GM23338 (cell line): Measurements from ENCODE around the gene CBX5. TPM values are rescaled to one million over a fixed set of nuclear protein-coding genes. Genes with fewer than 3 reads are reported as not detected.
A peak's percentile ranks its signal among the peaks of the same experiment; 100 is the strongest.

Experiments
- ATAC-seq: fragments of 200-7000 bp; cut with Tn5 transposase; 3 replicates; pipeline ENCODE4 v1.9.1; 2020
- DNase-seq: peaks from one replicate; pipeline ENCODE4 v3.0.0-alpha.2; 2015; ENCODE audit warnings: low spot score
- H2AFZ ChIP-seq: fragments of 200-600 bp; sonication (generic); 2 replicates; pipeline ENCODE4 v1.8.0; 2016; ENCODE audit warnings: antibody characterized with exemption, mild to moderate bottlenecking, moderate library complexity
- H3F3A ChIP-seq: fragments of 200-600 bp; sonication (generic); replicated peaks from 2 replicates; pipeline ENCODE4 v1.8.0; 2017; ENCODE audit warnings: antibody characterized with exemption, mixed run types, low read depth
- H3K27ac ChIP-seq: fragments of 200-600 bp; sonication (generic); 2 replicates; pipeline ENCODE4 v1.6.1; 2016; ENCODE audit warnings: low read depth
- H3K27me3 ChIP-seq: fragments of 200-600 bp; sonication (generic); 2 replicates; pipeline ENCODE4 v1.8.0; 2016; ENCODE audit warnings: mild to moderate bottlenecking, mixed run types, moderate library complexity; ENCODE audit not compliant: insufficient read depth
- H3K36me3 ChIP-seq: fragments of 200-600 bp; sonication (generic); 2 replicates; pipeline ENCODE4 v1.8.0; 2016; ENCODE audit warnings: mild to moderate bottlenecking; ENCODE audit not compliant: insufficient read depth
- H3K4me1 ChIP-seq: fragments of 200-600 bp; sonication (generic); 2 replicates; pipeline ENCODE4 v1.8.0; 2016; ENCODE audit warnings: mild to moderate bottlenecking, moderate library complexity; ENCODE audit not compliant: insufficient read depth
- H3K4me2 ChIP-seq: fragments of 200-600 bp; sonication (generic); 2 replicates; pipeline ENCODE4 v1.7.1; 2017; ENCODE audit warnings: mixed run types
- H3K4me3 ChIP-seq: fragments of 200-600 bp; sonication (generic); 2 replicates; pipeline ENCODE4 v1.6.1; 2016; ENCODE audit warnings: mixed run types
- H3K79me2 ChIP-seq: fragments of 200-600 bp; sonication (generic); replicated peaks from 2 replicates; pipeline ENCODE4 v1.8.0; 2017; ENCODE audit warnings: mild to moderate bottlenecking; ENCODE audit not compliant: insufficient read depth
- H3K9me2 ChIP-seq: fragments of 200-600 bp; sonication (generic); 2 replicates; pipeline ENCODE4 v1.8.0; 2017; ENCODE audit not compliant: insufficient read depth
- H4K20me1 ChIP-seq: fragments of 200-600 bp; sonication (generic); replicated peaks from 2 replicates; pipeline ENCODE4 v1.8.0; 2017; ENCODE audit warnings: mild to moderate bottlenecking; ENCODE audit not compliant: insufficient read depth
- H3K27ac Mint-ChIP-seq: 2 replicates; pipeline ENCODE4 v1.8.0; 2020; ENCODE audit warnings: inconsistent platforms, mild to moderate bottlenecking, moderate library complexity, mixed read lengths
- H3K27me3 Mint-ChIP-seq: 3 replicates; pipeline ENCODE4 v1.8.0; 2022; ENCODE audit warnings: low read depth, mild to moderate bottlenecking, moderate library complexity, mixed read lengths, inconsistent platforms; ENCODE audit not compliant: insufficient read depth, poor library complexity
- H3K36me3 Mint-ChIP-seq: 3 replicates; pipeline ENCODE4 v1.8.0; 2021; ENCODE audit warnings: low read depth, mild to moderate bottlenecking, inconsistent platforms, moderate library complexity, mixed read lengths
- H3K4me1 Mint-ChIP-seq: 3 replicates; pipeline ENCODE4 v1.8.0; 2020; ENCODE audit warnings: mild to moderate bottlenecking, inconsistent platforms, mixed read lengths
- H3K4me3 Mint-ChIP-seq: 3 replicates; pipeline ENCODE4 v1.8.0; 2021; ENCODE audit warnings: moderate library complexity, mild to moderate bottlenecking, inconsistent platforms, mixed read lengths
- H3K9me3 Mint-ChIP-seq: 3 replicates; pipeline ENCODE4 v1.8.0; 2020; ENCODE audit warnings: moderate library complexity, mild to moderate bottlenecking, inconsistent platforms, mixed read lengths
- ETS1 ChIP-seq: IDR thresholded peaks from 2 replicates; pipeline ENCODE4 v1.6.1; 2016; ENCODE audit warnings: antibody characterized with exemption
- POLR2AphosphoS5 ChIP-seq: IDR thresholded peaks from 2 replicates; pipeline ENCODE4 v1.6.1; 2016; ENCODE audit warnings: antibody characterized with exemption, low read depth
- polyA plus RNA-seq: library from polyadenylated mRNA; unstranded; fragments of >200 nt; fragmentation: Nextera tagmentation; extraction: Ambion mirVana; gene quantifications from 2 replicates; pipeline ENCODE4 v1.2.1, GENCODE V29; 2016
- total RNA-seq: library from RNA; depleted of rRNA; stranded (reverse); fragments of >200 nt; shearing (Covaris generic); gene quantifications from 2 replicates; pipeline ENCODE4 v1.2.3, GENCODE V29; 2014
- TF ChIP-seq, protein P1 (sequence below): fragments of 250-450 bp; sonication (Bioruptor Pico); IDR thresholded peaks from 2 replicates; pipeline ENCODE4 v1.5.0; 2020; ENCODE audit warnings: mild to moderate bottlenecking, moderate library complexity
- TF ChIP-seq, protein P2 (sequence below): IDR thresholded peaks from one replicate; pipeline ENCODE4 v1.6.1; 2018; ENCODE audit warnings: antibody characterized with exemption; ENCODE audit not compliant: unreplicated experiment

The CBX5 gene
- total and polyA plus RNA-seq, 2 experiments from 2014 or later = 152 to 212 TPM

DNA sequence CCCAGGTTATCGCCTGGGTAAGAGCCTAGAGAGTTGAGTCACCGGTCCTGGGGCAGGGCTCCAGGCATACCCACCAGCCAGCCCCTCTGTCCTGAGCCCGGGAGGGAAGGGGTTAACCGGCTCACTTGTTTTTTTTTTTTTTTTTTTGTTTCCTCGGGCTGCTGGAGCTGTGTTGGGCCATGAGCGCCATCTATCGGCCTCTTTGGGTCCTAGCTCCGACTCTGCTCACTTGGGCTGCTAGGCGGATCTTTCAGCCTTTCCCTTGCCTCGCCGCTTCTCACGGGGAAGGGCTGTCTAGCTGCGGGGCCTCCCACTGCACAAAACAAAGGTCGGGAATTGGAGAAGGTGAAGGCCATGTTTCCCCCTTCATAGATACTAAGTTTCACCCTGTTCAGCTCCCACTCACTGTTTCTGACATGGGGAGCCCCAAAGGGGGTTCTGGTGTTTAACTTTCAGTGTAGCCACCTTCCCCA is 88.3 kb downstream of the CBX5 start (continued):
- TF ChIP-seq, protein P1, sequence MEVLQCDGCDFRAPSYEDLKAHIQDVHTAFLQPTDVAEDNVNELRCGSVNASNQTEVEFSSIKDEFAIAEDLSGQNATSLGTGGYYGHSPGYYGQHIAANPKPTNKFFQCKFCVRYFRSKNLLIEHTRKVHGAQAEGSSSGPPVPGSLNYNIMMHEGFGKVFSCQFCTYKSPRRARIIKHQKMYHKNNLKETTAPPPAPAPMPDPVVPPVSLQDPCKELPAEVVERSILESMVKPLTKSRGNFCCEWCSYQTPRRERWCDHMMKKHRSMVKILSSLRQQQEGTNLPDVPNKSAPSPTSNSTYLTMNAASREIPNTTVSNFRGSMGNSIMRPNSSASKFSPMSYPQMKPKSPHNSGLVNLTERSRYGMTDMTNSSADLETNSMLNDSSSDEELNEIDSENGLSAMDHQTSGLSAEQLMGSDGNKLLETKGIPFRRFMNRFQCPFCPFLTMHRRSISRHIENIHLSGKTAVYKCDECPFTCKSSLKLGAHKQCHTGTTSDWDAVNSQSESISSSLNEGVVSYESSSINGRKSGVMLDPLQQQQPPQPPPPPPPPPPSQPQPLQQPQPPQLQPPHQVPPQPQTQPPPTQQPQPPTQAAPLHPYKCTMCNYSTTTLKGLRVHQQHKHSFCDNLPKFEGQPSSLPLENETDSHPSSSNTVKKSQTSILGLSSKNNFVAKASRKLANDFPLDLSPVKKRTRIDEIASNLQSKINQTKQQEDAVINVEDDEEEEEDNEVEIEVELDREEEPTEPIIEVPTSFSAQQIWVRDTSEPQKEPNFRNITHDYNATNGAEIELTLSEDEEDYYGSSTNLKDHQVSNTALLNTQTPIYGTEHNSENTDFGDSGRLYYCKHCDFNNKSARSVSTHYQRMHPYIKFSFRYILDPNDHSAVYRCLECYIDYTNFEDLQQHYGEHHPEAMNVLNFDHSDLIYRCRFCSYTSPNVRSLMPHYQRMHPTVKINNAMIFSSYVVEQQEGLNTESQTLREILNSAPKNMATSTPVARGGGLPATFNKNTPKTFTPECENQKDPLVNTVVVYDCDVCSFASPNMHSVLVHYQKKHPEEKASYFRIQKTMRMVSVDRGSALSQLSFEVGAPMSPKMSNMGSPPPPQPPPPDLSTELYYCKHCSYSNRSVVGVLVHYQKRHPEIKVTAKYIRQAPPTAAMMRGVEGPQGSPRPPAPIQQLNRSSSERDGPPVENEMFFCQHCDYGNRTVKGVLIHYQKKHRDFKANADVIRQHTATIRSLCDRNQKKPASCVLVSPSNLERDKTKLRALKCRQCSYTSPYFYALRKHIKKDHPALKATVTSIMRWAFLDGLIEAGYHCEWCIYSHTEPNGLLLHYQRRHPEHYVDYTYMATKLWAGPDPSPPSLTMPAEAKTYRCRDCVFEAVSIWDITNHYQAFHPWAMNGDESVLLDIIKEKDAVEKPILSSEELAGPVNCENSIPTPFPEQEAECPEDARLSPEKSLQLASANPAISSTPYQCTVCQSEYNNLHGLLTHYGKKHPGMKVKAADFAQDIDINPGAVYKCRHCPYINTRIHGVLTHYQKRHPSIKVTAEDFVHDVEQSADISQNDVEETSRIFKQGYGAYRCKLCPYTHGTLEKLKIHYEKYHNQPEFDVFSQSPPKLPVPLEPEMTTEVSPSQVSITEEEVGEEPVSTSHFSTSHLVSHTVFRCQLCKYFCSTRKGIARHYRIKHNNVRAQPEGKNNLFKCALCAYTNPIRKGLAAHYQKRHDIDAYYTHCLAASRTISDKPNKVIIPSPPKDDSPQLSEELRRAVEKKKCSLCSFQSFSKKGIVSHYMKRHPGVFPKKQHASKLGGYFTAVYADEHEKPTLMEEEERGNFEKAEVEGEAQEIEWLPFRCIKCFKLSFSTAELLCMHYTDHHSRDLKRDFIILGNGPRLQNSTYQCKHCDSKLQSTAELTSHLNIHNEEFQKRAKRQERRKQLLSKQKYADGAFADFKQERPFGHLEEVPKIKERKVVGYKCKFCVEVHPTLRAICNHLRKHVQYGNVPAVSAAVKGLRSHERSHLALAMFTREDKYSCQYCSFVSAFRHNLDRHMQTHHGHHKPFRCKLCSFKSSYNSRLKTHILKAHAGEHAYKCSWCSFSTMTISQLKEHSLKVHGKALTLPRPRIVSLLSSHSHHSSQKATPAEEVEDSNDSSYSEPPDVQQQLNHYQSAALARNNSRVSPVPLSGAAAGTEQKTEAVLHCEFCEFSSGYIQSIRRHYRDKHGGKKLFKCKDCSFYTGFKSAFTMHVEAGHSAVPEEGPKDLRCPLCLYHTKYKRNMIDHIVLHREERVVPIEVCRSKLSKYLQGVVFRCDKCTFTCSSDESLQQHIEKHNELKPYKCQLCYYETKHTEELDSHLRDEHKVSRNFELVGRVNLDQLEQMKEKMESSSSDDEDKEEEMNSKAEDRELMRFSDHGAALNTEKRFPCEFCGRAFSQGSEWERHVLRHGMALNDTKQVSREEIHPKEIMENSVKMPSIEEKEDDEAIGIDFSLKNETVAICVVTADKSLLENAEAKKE (CRISPR knock-in tag) = no peak
- no peak; the same call in 1 of the 2 replicates for TF ChIP-seq ETS1

GRCh38 chr12:54191126-54191525 is 88.8 kb downstream of the CBX5 start:
- Histone ChIP-seq H3K79me2 (no peaks in the 10 kb centered on the region), H3F3A (0 out of 2 replicates have a peak, but pooled peaks cover 2% of the 10 kb centered on the region), H3K36me3 (no peaks in the 10 kb centered on the region), H3K27ac (no peak overlapping the region), H4K20me1 (peaks cover 3% of the 10 kb centered on the region; the same call in 1 of the 2 replicates), H3K4me2 (0 out of 2 replicates have a peak overlapping the region, but pooled peaks have one; percentile 53), H3K4me1 (peaks cover 9% of the 10 kb centered on the region; the same call in 1 of the 2 replicates), H3K4me3 (no peak overlapping the region), H3K9me2 (no peaks in the 10 kb centered on the region), H2AFZ (0 out of 2 replicates have a peak overlapping the region, but pooled peaks have one; percentile 47), H3K27me3 (peaks cover 66% of the 10 kb centered on the region)
- H3K4me1 Mint-ChIP-seq = peaks cover 12% of the 10 kb centered on the region
- no peak overlapping the region for H3K4me3 Mint-ChIP-seq
- no peak overlapping the region for H3K27ac Mint-ChIP-seq
- ATAC-seq = no peak
- H3K36me3 Mint-ChIP-seq = peaks cover 2% of the 10 kb centered on the region; the same call in 1 of the 3 replicates
- no peak for DNase-seq
- peaks cover 47% of the 10 kb centered on the region for H3K27me3 Mint-ChIP-seq
- no peaks in the 10 kb centered on the region for H3K9me3 Mint-ChIP-seq
- TF ChIP-seq, protein P2, sequence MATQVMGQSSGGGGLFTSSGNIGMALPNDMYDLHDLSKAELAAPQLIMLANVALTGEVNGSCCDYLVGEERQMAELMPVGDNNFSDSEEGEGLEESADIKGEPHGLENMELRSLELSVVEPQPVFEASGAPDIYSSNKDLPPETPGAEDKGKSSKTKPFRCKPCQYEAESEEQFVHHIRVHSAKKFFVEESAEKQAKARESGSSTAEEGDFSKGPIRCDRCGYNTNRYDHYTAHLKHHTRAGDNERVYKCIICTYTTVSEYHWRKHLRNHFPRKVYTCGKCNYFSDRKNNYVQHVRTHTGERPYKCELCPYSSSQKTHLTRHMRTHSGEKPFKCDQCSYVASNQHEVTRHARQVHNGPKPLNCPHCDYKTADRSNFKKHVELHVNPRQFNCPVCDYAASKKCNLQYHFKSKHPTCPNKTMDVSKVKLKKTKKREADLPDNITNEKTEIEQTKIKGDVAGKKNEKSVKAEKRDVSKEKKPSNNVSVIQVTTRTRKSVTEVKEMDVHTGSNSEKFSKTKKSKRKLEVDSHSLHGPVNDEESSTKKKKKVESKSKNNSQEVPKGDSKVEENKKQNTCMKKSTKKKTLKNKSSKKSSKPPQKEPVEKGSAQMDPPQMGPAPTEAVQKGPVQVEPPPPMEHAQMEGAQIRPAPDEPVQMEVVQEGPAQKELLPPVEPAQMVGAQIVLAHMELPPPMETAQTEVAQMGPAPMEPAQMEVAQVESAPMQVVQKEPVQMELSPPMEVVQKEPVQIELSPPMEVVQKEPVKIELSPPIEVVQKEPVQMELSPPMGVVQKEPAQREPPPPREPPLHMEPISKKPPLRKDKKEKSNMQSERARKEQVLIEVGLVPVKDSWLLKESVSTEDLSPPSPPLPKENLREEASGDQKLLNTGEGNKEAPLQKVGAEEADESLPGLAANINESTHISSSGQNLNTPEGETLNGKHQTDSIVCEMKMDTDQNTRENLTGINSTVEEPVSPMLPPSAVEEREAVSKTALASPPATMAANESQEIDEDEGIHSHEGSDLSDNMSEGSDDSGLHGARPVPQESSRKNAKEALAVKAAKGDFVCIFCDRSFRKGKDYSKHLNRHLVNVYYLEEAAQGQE = no peak
- TF ChIP-seq POLR2AphosphoS5 = no peak
